Esophagus muscularis mucosa (tissue), 4 donors: ENCODE results near the gene IFNA6.

Source experiments
- EP300 ChIP-seq: sonication (generic); formaldehyde crosslinking; IDR thresholded peaks from one replicate; pipeline ENCODE4 v1.6.1; 2017; ENCODE audit warnings: antibody characterized with exemption
- POLR2A ChIP-seq: fragments of 450-650 bp; IDR thresholded peaks from one replicate; pipeline ENCODE4 v1.6.1; 2017; ENCODE audit warnings: antibody characterized with exemption, moderate library complexity, mild to moderate bottlenecking, low read depth
- TF ChIP-seq, protein P1 (sequence below), 3 experiments: fragments of 200-600 bp in 2 of 3; fragments of 450-650 bp in 1 of 3; sonication (generic) in 2 of 3; IDR thresholded peaks; one replicate each; pipeline ENCODE4 v1.5.1; 2017 to 2019; ENCODE audit warnings: antibody characterized with exemption in 3 of 3, mild to moderate bottlenecking in 2 of 3, moderate library complexity in 1 of 3

GRCh38 chr9:21340735-21341134 is 10.0 kb downstream of the IFNA6 start:
- TF ChIP-seq, protein P1, sequence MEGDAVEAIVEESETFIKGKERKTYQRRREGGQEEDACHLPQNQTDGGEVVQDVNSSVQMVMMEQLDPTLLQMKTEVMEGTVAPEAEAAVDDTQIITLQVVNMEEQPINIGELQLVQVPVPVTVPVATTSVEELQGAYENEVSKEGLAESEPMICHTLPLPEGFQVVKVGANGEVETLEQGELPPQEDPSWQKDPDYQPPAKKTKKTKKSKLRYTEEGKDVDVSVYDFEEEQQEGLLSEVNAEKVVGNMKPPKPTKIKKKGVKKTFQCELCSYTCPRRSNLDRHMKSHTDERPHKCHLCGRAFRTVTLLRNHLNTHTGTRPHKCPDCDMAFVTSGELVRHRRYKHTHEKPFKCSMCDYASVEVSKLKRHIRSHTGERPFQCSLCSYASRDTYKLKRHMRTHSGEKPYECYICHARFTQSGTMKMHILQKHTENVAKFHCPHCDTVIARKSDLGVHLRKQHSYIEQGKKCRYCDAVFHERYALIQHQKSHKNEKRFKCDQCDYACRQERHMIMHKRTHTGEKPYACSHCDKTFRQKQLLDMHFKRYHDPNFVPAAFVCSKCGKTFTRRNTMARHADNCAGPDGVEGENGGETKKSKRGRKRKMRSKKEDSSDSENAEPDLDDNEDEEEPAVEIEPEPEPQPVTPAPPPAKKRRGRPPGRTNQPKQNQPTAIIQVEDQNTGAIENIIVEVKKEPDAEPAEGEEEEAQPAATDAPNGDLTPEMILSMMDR (IDR thresholded peaks at IDR 0.05) = no peak
- no peak for TF ChIP-seq EP300
- no peak for TF ChIP-seq POLR2A
